Neural progenitor cell (in vitro differentiated cells): ENCODE results near the gene SYCE1. TPM values are rescaled to one million over a fixed set of nuclear protein-coding genes. Genes with fewer than 3 reads are reported as not detected.
"Not testable (repeated sequence)": the region's sequence is repeated elsewhere in the genome, so short reads cannot be mapped to it uniquely, and the experiment has no call there.

Source experiments
- DNase-seq: peaks from one replicate; pipeline ENCODE4 v3.0.0-alpha.2; 2016; ENCODE audit warnings: low spot score
- H2AFZ ChIP-seq: fragments of 200-600 bp; sonication (generic); replicated peaks from 2 replicates; pipeline ENCODE4 v1.6.1; 2016; ENCODE audit warnings: antibody characterized with exemption
- H3F3A ChIP-seq: fragments of 200-600 bp; sonication (generic); 2 replicates; pipeline ENCODE4 v1.6.1; 2016; ENCODE audit warnings: antibody characterized with exemption, low read depth
- H3K27ac ChIP-seq: fragments of 200-600 bp; sonication (generic); 2 replicates; pipeline ENCODE4 v1.5.1; 2016; ENCODE audit warnings: mild to moderate bottlenecking
- H3K27me3 ChIP-seq: fragments of 200-600 bp; sonication (generic); 2 replicates; pipeline ENCODE4 v1.6.1; 2016; ENCODE audit warnings: mild to moderate bottlenecking, moderate library complexity
- H3K36me3 ChIP-seq: fragments of 200-600 bp; sonication (generic); 2 replicates; pipeline ENCODE4 v1.5.1; 2016
- H3K4me1 ChIP-seq: fragments of 200-600 bp; sonication (generic); 2 replicates; pipeline ENCODE4 v1.6.1; 2016; ENCODE audit warnings: mixed run types
- H3K4me2 ChIP-seq: fragments of 200-600 bp; sonication (generic); 2 replicates; pipeline ENCODE4 v1.6.1; 2016
- H3K4me3 ChIP-seq: fragments of 200-600 bp; sonication (generic); 2 replicates; pipeline ENCODE4 v1.5.1; 2016
- H3K79me2 ChIP-seq: fragments of 200-600 bp; sonication (generic); 2 replicates; pipeline ENCODE4 v1.6.1; 2016; ENCODE audit warnings: low read depth
- H3K9ac ChIP-seq: fragments of 200-600 bp; sonication (generic); 2 replicates; pipeline ENCODE4 v1.6.1; 2016
- H3K9me3 ChIP-seq: fragments of 200-600 bp; sonication (generic); 2 replicates; pipeline ENCODE4 v1.5.1; 2016; ENCODE audit warnings: low read depth
- H4K20me1 ChIP-seq: fragments of 200-600 bp; sonication (generic); 2 replicates; pipeline ENCODE4 v1.6.1; 2016; ENCODE audit warnings: low read depth
- H3K27ac Mint-ChIP-seq: 3 replicates; pipeline ENCODE4 v1.8.0; 2021; ENCODE audit warnings: mixed read lengths
- H3K27me3 Mint-ChIP-seq: 2 replicates; pipeline ENCODE4 v1.8.0; 2022; ENCODE audit warnings: low read depth, mild to moderate bottlenecking, inconsistent platforms, moderate library complexity, mixed read lengths; ENCODE audit not compliant: insufficient read depth
- H3K36me3 Mint-ChIP-seq: 3 replicates; pipeline ENCODE4 v1.8.0; 2021; ENCODE audit warnings: mixed read lengths
- H3K4me1 Mint-ChIP-seq: 3 replicates; pipeline ENCODE4 v1.8.0; 2021; ENCODE audit warnings: mixed read lengths
- H3K4me3 Mint-ChIP-seq: 3 replicates; pipeline ENCODE4 v1.8.0; 2021; ENCODE audit warnings: mild to moderate bottlenecking, moderate library complexity, mixed read lengths
- H3K9me3 Mint-ChIP-seq: 3 replicates; pipeline ENCODE4 v1.8.0; 2020; ENCODE audit warnings: mixed read lengths
- EZH2 ChIP-seq: fragments of 200-600 bp; sonication (generic); IDR thresholded peaks from 2 replicates; pipeline ENCODE4 v1.6.1; 2017; ENCODE audit warnings: antibody characterized with exemption, mild to moderate bottlenecking, moderate library complexity
- EZH2phosphoT487 ChIP-seq: fragments of 200-600 bp; sonication (generic); IDR thresholded peaks from 2 replicates; pipeline ENCODE4 v1.6.1; 2017; ENCODE audit warnings: antibody characterized with exemption
- total RNA-seq: library from RNA; depleted of rRNA; stranded (reverse); fragments of >200 nt; gene quantifications from 2 replicates; pipeline ENCODE4 v1.2.3, GENCODE V29; 2015; ENCODE audit warnings: low replicate concordance
- TF ChIP-seq, protein P1 (sequence below): fragments of 200-600 bp; sonication (generic); IDR thresholded peaks from 2 replicates; pipeline ENCODE4 v1.5.1; 2017; ENCODE audit warnings: antibody characterized with exemption, mild to moderate bottlenecking

Gene SYCE1
- total RNA-seq, 1 donor from 2014 or later: not detected

DNA sequence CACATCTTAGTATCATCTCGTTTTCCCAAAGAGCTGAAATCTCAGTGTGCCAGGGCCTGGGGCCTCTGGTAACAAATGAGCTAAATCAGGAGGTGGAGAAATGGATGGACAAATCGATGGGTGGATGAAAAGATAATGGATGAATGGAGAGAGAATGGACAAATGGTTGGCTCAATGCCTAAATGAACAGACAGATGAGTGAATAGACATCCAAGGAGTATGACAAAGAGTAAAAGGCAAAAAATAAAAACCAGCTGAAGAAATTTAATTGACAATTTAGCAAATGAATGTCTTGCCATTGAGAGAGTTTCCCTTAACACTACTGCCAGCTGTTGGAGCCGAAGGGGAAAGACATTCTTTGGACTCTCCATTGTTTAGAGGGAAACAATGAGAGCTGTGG is 8.0 kb downstream of the SYCE1 start:
- Mint-ChIP-seq H3K27ac (no peak overlapping the region), H3K36me3 (no peaks in the 10 kb centered on the region), H3K27me3 (peaks cover 4% of the 10 kb centered on the region), H3K9me3 (peaks cover 17% of the 10 kb centered on the region), H3K4me3 (no peak overlapping the region), H3K4me1 (no peaks in the 10 kb centered on the region)
- DNase-seq: no peak
- no peaks in the 10 kb centered on the region for H3K36me3 ChIP-seq
- H3K4me3 ChIP-seq: no peak overlapping the region
- H3K27me3 ChIP-seq: no peaks in the 10 kb centered on the region
- no peak overlapping the region for H2AFZ ChIP-seq
- H3K4me2 ChIP-seq: no peak overlapping the region
- no peak overlapping the region for H3K27ac ChIP-seq
- H3K9me3 ChIP-seq: peaks cover 4% of the 10 kb centered on the region
- H3F3A ChIP-seq: no peaks in the 10 kb centered on the region
- no peak overlapping the region for H3K9ac ChIP-seq
- no peaks in the 10 kb centered on the region for H3K4me1 ChIP-seq
- no peaks in the 10 kb centered on the region for H4K20me1 ChIP-seq
- TF ChIP-seq, protein P1, sequence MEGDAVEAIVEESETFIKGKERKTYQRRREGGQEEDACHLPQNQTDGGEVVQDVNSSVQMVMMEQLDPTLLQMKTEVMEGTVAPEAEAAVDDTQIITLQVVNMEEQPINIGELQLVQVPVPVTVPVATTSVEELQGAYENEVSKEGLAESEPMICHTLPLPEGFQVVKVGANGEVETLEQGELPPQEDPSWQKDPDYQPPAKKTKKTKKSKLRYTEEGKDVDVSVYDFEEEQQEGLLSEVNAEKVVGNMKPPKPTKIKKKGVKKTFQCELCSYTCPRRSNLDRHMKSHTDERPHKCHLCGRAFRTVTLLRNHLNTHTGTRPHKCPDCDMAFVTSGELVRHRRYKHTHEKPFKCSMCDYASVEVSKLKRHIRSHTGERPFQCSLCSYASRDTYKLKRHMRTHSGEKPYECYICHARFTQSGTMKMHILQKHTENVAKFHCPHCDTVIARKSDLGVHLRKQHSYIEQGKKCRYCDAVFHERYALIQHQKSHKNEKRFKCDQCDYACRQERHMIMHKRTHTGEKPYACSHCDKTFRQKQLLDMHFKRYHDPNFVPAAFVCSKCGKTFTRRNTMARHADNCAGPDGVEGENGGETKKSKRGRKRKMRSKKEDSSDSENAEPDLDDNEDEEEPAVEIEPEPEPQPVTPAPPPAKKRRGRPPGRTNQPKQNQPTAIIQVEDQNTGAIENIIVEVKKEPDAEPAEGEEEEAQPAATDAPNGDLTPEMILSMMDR: no peak
- TF ChIP-seq EZH2phosphoT487: no peak
- no peak for TF ChIP-seq EZH2
- no peaks in the 10 kb centered on the region for H3K79me2 ChIP-seq

- no peaks in the 10 kb centered on the region for H3F3A ChIP-seq
- H3K4me3 ChIP-seq: no peak overlapping the region
- H3K4me2 ChIP-seq: no peak overlapping the region
- H3K36me3 ChIP-seq: no peaks in the 10 kb centered on the region
- H2AFZ ChIP-seq: no peak overlapping the region
- no peaks in the 10 kb centered on the region for H3K36me3 Mint-ChIP-seq
- H3K27me3 ChIP-seq: no peaks in the 10 kb centered on the region
- peaks cover 3% of the 10 kb centered on the region for H3K9me3 ChIP-seq
- DNase-seq: no peak
- no peaks in the 10 kb centered on the region for H4K20me1 ChIP-seq
- no peaks in the 10 kb centered on the region for H3K4me1 ChIP-seq
- no peaks in the 10 kb centered on the region for H3K4me1 Mint-ChIP-seq
- H3K27ac ChIP-seq: no peak overlapping the region
- no peak overlapping the region for H3K9ac ChIP-seq
- TF ChIP-seq, protein P1: no peak
- TF ChIP-seq EZH2phosphoT487 (no peak), EZH2 (no peak)
- H3K4me3 Mint-ChIP-seq: no peak overlapping the region
- no peaks in the 10 kb centered on the region for H3K79me2 ChIP-seq
- H3K27ac Mint-ChIP-seq: no peak overlapping the region
- peaks cover 17% of the 10 kb centered on the region for H3K9me3 Mint-ChIP-seq
- H3K27me3 Mint-ChIP-seq: peaks cover 4% of the 10 kb centered on the region
Measured at GRCh38 chr10:133555521-133555920, 9.9 kb downstream of the SYCE1 start.

DNA sequence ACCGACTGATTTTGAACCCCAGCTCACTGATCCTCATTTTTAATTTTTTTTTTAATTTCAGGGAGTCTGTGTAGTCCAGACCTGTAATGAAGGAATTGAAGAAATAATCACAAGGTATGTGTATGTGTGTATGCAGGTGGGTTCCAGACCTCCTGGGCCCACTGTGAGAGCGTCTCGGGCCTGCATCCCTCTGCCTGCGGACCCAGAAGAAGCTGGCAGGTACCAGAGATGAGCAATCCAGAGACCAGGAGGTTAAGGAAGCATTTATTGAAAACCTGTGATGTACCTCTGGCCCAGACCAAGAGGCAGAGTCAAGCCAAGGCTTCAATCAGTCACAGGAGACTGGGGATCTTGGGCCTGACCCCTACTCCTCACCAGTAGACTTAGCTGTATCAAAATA is 10.8 kb downstream of the SYCE1 start:
- no peaks in the 10 kb centered on the region for H3K27me3 ChIP-seq
- H3K4me1 ChIP-seq: no peaks in the 10 kb centered on the region
- no peaks in the 10 kb centered on the region for H3F3A ChIP-seq
- Mint-ChIP-seq H3K27me3 (peaks cover 6% of the 10 kb centered on the region), H3K36me3 (no peaks in the 10 kb centered on the region), H3K4me3 (no peak overlapping the region), H3K27ac (no peak overlapping the region), H3K9me3 (peaks cover 17% of the 10 kb centered on the region), H3K4me1 (no peaks in the 10 kb centered on the region)
- no peaks in the 10 kb centered on the region for H3K79me2 ChIP-seq
- H2AFZ ChIP-seq: no peak overlapping the region
- H3K4me3 ChIP-seq: no peak overlapping the region
- no peak for TF ChIP-seq EZH2
- TF ChIP-seq EZH2phosphoT487: no peak
- TF ChIP-seq, protein P1: no peak
- H3K36me3 ChIP-seq: no peaks in the 10 kb centered on the region
- H4K20me1 ChIP-seq: no peaks in the 10 kb centered on the region
- no peak overlapping the region for H3K9ac ChIP-seq
- no peak overlapping the region for H3K4me2 ChIP-seq
- DNase-seq: no peak
- H3K9me3 ChIP-seq: peaks cover 3% of the 10 kb centered on the region
- no peak overlapping the region for H3K27ac ChIP-seq

DNA sequence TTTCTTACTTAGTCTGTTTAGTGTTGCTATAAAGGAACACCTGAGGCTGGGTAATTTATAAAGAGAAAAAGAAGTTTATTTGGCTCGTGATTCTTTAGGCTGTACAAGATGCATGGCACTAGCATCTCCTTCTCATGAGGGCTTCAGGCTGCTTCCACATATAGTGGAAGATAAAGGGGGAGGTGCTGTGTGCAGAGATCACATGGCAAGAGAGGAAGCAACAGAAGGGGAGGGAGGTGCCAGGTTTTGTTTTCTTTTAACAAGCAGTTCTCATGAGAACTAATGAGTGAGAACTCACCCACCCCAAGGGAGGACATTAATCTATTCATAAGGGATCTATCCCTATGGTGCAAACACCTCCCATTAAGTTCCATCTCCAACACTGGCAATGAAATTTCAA is 20.9 kb downstream of the SYCE1 start:
- Mint-ChIP-seq H3K9me3 (peaks cover 23% of the 10 kb centered on the region), H3K4me3 (no peak overlapping the region), H3K27ac (no peak overlapping the region), H3K27me3 (peaks cover 7% of the 10 kb centered on the region), H3K4me1 (no peaks in the 10 kb centered on the region), H3K36me3 (no peaks in the 10 kb centered on the region)
- Histone ChIP-seq H3K27ac (no peak overlapping the region), H3K27me3 (no peaks in the 10 kb centered on the region), H3K36me3 (no peaks in the 10 kb centered on the region), H3K9ac (no peak overlapping the region), H4K20me1 (no peaks in the 10 kb centered on the region), H2AFZ (no peak overlapping the region), H3K4me3 (no peak overlapping the region), H3K4me1 (no peaks in the 10 kb centered on the region), H3F3A (no peaks in the 10 kb centered on the region), H3K79me2 (no peaks in the 10 kb centered on the region), H3K4me2 (no peak overlapping the region), H3K9me3 (peaks cover 4% of the 10 kb centered on the region)
- no peak for DNase-seq
- no peak for TF ChIP-seq EZH2phosphoT487
- no peak for TF ChIP-seq EZH2
- TF ChIP-seq, protein P1: no peak

- H3K27me3 Mint-ChIP-seq, H3K36me3 ChIP-seq, H4K20me1 ChIP-seq, H3K9ac ChIP-seq, H3K79me2 ChIP-seq, H3K27me3 ChIP-seq, H3K4me3 ChIP-seq, H3K27ac Mint-ChIP-seq, H3K9me3 ChIP-seq, H3F3A ChIP-seq, H3K4me1 ChIP-seq, H2AFZ ChIP-seq, H3K4me1 Mint-ChIP-seq, H3K4me3 Mint-ChIP-seq, DNase-seq, H3K4me2 ChIP-seq, H3K27ac ChIP-seq, H3K9me3 Mint-ChIP-seq, H3K36me3 Mint-ChIP-seq: not testable (repeated sequence)
Measured at GRCh38 chr10:133541441-133541975, 23.9 kb downstream of the SYCE1 start.
